GM18502 (cell line): ENCODE data around the gene ATXN8OS.
"Not testable (repeated sequence)": the region's sequence is repeated elsewhere in the genome, so short reads cannot be mapped to it uniquely, and the experiment has no call there.

ENCODE experiments used
- ATAC-seq: cut with Tn5 transposase; IDR thresholded peaks from one replicate; pipeline ENCODE4 v1.9.1; 2021; ENCODE audit warnings: mild to moderate bottlenecking; ENCODE audit not compliant: unreplicated experiment, poor library complexity

The ATXN8OS gene

DNA sequence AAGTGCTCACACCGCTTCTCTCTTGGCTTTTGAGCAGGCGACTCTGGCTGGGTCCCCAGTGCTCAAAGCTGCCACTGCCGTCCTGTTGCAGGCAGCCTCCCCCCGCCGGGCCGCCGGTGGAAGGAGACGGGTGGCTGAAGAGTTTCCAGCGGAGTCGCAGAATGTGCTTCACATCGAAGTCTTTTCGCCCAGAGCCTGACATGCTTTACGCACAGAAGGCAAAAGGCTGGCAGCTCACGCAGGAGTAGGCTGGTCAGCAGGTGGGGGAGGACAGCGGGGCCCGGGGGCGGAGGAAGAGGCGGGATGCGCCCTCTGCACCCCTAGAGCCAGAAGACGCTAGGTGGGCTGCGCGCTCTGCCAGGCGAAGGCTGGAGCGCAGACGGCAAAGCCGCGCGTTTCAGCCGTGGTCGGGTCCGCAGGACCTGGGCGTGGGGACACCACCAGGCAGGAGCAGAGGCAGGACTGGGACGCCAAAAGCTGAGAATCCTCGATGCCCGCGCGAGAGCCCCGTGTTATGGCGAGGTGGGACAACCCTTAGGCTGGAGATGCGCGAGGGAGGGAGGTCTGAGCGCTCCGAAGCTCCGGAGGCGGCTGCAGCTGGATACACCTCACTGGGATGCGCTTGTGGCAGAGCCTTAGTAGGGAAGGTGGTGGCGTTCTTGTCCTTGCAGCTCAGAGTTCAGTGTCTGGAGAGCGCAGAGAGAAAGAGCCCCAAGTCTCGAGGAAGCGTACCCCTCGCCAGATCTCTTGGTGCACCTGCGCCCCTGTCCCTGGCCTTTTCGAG is at the start of gene ATXN8OS:
TSS of gene ATXN8OS (plus strand) at position 329 of the 784 bp plus-strand sequence.
- ATAC-seq: no peak

DNA sequence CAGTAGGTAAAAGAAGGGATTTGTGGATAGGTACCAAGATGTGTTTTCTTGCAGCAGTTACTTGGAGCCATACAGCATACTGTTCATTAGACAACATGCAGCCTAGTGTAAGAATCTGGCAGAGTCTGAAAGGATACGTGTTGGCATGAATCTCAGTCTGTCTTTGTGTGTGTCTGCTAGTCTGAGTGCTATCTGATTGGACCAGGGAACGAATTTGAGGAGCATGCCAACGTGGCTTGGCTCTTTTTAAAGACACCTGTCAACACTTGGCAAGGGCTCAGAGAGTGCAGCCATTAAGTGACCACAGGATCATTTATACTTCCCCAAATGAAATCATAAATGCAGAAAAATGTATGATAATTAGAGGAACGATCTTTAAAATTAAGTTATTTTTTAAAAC is 27.6 kb upstream of the ATXN8OS start:
- ATAC-seq: no peak

GRCh38 chr13:70087247-70087646 is 20.4 kb upstream of the ATXN8OS start:
- ATAC-seq: no peak

- no peak for ATAC-seq
These were observed 18.7 kb upstream of the ATXN8OS start for GRCh38 chr13:70088926-70089325.

GRCh38 chr13:70090036-70090723 is 17.4 kb upstream of the ATXN8OS start:
- ATAC-seq: no peak

DNA sequence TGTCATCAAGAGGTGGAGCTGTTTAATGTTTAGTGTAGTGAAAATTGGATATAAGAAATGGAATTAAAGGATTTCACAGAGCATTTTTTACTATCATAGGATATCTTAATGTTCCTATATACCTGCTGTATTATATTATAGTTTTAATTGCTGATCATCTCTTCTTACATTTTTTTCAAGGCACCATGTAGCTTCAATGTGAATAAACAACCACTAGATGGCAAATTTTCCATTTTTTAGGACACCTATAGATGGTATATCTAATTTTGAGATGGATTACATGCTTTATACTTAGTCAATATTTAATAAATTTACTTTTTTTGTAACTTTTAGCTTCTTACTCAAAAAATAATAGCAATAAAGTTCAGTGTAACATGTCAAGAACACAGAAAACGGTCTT is 9.0 kb upstream of the ATXN8OS start:
- ATAC-seq: no peak

- no peak for ATAC-seq
These were observed 3.1 kb upstream of the ATXN8OS start for GRCh38 chr13:70104481-70104880.

DNA sequence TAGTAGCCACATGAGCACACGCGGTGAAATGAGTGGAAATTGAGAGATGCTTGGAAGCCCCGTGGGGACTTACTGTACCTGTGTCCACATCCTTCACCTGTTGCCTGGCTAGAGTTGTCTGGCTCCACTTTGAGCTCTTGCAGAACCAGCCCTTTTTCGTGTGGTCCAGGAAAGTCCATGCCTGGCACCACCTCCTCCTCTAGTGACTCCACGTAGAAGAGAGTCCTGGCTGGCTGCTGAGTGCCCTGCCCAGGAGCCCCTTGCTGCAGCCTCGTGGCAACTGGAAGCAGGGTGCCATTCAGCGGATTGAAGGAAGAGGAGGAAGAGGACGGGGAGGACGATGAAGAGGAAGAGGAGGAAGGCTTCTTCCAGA is 515 bp upstream of the ATXN8OS start:
- ATAC-seq: no peak

DNA sequence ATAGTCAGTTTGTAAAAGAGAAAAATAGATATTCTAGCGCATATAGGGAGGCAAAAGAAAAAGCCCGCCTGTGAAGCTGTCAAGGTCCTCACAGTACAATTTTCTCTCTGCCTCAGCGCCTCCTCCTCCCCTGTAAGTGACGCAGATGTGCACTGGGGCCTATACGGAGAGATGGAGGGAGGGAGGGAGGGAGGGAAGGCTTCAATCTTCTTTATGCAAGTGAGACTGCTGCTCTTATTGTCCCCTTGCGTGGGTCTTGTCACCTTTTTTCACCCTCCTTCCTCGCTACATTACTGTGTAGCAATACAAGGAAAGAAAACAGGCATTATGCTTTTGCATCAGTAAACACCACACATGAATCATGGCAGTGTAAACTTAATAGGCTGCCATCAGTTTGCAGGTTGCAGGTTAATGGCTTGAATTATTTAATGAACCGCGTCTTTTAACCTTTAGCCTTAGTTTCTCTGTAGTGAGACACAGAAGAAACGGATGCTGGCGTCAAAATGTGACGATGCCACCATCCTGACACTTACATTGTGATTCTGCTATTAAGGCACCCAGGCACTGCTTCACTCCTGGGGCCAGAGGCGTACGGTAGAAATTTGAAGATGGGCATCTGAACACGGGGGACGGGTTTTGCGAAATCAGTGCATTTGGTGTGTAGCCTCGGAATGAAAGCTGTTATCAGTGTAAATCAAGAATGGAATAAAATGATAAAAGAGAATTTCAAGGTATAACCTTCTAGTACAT is 905 bp downstream of the ATXN8OS start, which contains the start of gene KLHL1:
TSS of gene KLHL1 (minus strand) at position 97 of the 750 bp plus-strand sequence. CDS start 753 bp downstream, outside the sequence.
- ATAC-seq: no peak

DNA sequence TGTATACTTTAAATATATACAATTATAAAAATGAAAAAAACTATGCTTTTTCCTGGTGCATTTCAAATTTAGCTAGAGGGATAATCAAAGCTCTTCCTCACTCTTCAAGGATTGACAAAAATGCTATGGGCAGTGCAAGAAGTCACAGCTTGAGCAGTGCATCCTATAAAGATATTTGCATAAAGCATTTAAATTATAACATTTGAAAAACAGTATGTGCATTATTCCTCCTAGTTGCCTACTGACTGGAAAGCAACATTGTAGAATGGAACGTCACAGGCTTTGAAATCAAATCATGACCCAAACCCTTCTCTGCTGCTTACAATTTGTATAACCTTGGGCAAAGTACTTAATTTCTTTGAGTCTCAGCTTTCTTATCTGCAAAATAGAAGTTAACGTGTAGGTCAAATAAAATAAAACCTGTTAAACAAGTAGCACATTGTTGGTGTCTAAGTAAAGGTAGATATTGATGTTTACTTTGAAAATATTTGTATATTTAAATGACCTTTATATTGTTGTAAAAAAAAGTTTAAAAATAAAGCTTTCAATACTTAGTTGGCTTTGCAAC is 9.8 kb downstream of the ATXN8OS start:
- no peak for ATAC-seq

DNA sequence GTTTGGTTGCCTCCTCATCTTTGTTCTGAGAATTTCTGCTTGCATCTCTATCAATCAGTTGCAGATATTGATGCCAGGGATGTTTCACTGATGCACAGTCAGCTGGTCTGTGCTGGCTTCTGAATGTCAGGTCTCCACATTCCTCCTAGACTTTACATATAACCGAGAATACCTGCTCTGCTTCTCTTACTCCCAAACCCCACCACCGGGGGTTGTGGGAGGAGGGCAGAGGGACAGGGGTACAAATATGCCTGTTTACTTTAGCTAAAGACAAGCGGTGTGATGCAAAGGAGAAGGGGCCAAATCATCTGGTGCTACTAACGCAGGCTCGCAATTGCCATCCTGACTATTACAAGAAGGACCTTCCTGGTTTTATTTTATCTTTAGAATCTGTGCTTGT is 18.1 kb downstream of the ATXN8OS start:
- ATAC-seq: no peak

GRCh38 chr13:70128098-70128497 is 20.5 kb downstream of the ATXN8OS start:
- ATAC-seq: no peak

DNA sequence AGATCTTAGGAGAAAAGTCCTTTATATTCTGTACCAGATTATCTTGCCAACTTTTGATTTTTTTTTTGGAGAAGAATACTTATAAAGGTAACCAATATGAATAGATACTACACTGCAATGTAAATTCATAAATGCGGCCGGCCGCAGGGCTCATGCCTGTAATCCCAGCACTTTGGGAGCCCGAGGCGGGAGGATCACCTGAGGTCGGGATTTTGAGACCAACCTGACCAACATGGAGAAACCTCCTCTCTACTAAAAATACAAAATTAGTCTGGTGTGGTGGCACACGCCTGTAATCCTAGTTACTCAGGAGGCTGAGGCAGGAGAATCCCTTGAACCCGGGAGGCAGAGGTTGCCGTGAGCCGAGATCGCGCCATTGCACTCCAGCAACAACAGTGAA is 35.0 kb downstream of the ATXN8OS start:
- not testable (repeated sequence) for ATAC-seq

- no peak for ATAC-seq
These were observed 54.5 kb downstream of the ATXN8OS start for GRCh38 chr13:70162141-70162540.

DNA sequence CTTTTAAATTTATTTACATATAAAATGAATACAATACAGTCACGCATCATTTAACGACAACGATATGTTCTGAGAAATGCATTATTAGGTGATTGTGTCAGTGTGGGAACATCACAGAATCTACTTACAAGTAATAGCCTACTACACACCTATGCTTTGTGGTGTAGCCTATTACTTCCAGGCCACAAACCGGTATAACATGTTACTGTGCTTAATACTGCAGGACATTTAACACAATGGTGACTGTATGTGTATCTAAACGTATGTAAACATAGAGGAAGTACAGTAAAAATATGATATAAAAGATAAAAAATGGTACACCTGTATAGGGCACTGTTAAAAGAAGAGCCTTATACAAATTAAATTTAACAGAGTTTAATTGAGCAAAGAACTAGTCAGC is 63.1 kb downstream of the ATXN8OS start:
- ATAC-seq: no peak

DNA sequence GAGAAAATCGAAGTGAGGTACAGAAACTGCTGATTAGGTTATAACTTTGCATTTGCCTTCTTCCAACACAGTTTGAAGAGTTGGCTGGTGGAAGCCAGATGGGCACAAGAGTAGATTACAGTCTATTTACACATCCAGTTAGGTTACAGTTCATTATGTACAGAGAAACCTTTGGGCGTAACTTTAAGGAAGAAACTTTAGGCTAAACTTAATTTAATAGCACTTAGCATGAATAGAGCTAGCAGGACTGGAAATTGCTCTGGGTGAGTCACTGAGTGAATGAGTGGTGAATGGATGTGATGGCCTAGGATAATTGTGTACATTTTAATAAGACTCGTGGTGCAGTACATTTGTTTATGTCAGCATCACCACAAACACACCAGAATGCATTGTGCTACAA is 63.5 kb downstream of the ATXN8OS start:
- ATAC-seq: no peak

GRCh38 chr13:70172946-70173597 is 65.4 kb downstream of the ATXN8OS start:
- no peak for ATAC-seq

DNA sequence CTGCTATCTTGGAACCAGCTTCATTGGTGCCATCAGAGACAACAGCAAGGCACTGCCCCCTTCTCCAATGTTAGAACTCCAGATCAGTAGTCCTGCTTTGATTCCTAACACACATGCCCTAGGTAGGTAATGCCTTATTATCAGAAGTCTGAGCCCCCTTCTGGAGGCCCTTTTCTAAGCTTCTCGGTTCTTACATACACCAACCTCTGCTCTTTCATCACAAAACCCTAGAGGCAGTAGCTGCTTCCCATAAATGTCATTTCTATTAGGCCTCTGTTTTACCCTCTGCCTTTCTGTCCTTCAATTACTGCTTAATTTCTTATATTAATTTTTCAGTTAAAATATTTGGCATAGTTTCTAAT is 66.0 kb downstream of the ATXN8OS start:
- no peak for ATAC-seq

- ATAC-seq: no peak
These were observed 70.7 kb downstream of the ATXN8OS start for GRCh38 chr13:70178346-70178745.
